PC-9 (cell line): ENCODE data around the gene PTPRT. TPM values are rescaled to one million over a fixed set of nuclear protein-coding genes. Genes with fewer than 3 reads are reported as not detected.

ENCODE experiments used
- BruUV-seq: library from RNA; stranded (reverse); fragments of 400-500 nt; replicated peaks from 2 replicates; lab custom pipeline; 2021; lab: Mats Ljungman, UMichigan
- CTCF ChIA-PET: fragments of 300-600 bp; sonication (Branson Sonifier 250); formaldehyde crosslinking; loops from one replicate; lab custom pipeline; 2022; ENCODE audit warnings: antibody characterized with exemption; lab: Charles Lee
- POLR2A ChIA-PET: fragments of 300-600 bp; sonication (Branson Sonifier 250); formaldehyde crosslinking; loops from one replicate; lab custom pipeline; 2022; ENCODE audit warnings: antibody characterized with exemption; ENCODE audit not compliant: unreplicated experiment; lab: Charles Lee
- DNase-seq, 2 experiments: peaks; one replicate each; pipeline versions ENCODE4 v3.0.0 to v3.0.0-alpha.2; 2015 to 2022; ENCODE audit warnings: mixed read lengths in 1 of 2
- H2AFZ ChIP-seq: fragments of 200-600 bp; sonication (generic); 2 replicates; pipeline ENCODE4 v1.8.1; 2017; ENCODE audit warnings: antibody characterized with exemption
- H3F3A ChIP-seq: fragments of 200-600 bp; sonication (generic); 2 replicates; pipeline ENCODE4 v1.8.1; 2017; ENCODE audit warnings: antibody characterized with exemption, mild to moderate bottlenecking, low read depth; ENCODE audit not compliant: insufficient read depth
- H3K27ac ChIP-seq: fragments of 200-600 bp; sonication (generic); 2 replicates; pipeline ENCODE4 v1.6.1; 2016; ENCODE audit warnings: mixed run types
- H3K27me3 ChIP-seq: fragments of 200-600 bp; sonication (generic); 2 replicates; pipeline ENCODE4 v1.6.1; 2016; ENCODE audit warnings: low read depth, mixed run types; ENCODE audit not compliant: insufficient read depth
- H3K36me3 ChIP-seq: fragments of 200-600 bp; sonication (generic); 2 replicates; pipeline ENCODE4 v1.6.1; 2016; ENCODE audit warnings: low read depth, mixed run types
- H3K4me1 ChIP-seq: fragments of 200-600 bp; sonication (generic); replicated peaks from 2 replicates; pipeline ENCODE4 v1.6.1; 2016; ENCODE audit warnings: mixed run types; ENCODE audit not compliant: insufficient read depth
- H3K4me2 ChIP-seq: fragments of 200-600 bp; sonication (generic); 2 replicates; pipeline ENCODE4 v1.6.1; 2017; ENCODE audit warnings: mixed run types
- H3K4me3 ChIP-seq: fragments of 200-600 bp; sonication (generic); 2 replicates; pipeline ENCODE4 v1.6.1; 2016; ENCODE audit warnings: mixed run types
- H3K79me2 ChIP-seq: fragments of 200-600 bp; sonication (generic); 2 replicates; pipeline ENCODE4 v1.6.1; 2017; ENCODE audit warnings: low read depth, mixed run types
- H3K9me2 ChIP-seq: fragments of 200-600 bp; sonication (generic); 2 replicates; pipeline ENCODE4 v1.8.1; 2017; ENCODE audit warnings: mild to moderate bottlenecking; ENCODE audit not compliant: insufficient read depth
- H3K9me3 ChIP-seq: fragments of 200-600 bp; sonication (generic); 2 replicates; pipeline ENCODE4 v1.8.1; 2016; ENCODE audit warnings: low read depth; ENCODE audit not compliant: insufficient read depth
- H4K20me1 ChIP-seq: fragments of 200-600 bp; sonication (generic); 2 replicates; pipeline ENCODE4 v1.8.1; 2017; ENCODE audit not compliant: insufficient read depth
- CTCF ChIP-seq: fragments of 200-600 bp; sonication (generic); conservative IDR thresholded peaks from 2 replicates; pipeline ENCODE4 v1.6.1; 2017; ENCODE audit warnings: mixed run types, antibody characterized with exemption, mild to moderate bottlenecking, moderate library complexity
- EZH2 ChIP-seq: fragments of 200-600 bp; sonication (generic); IDR thresholded peaks from 2 replicates; pipeline ENCODE4 v1.8.0; 2017; ENCODE audit warnings: antibody characterized with exemption, low read depth
- intact Hi-C: fragments of 100-400 bp; cut with micrococcal nuclease; formaldehyde crosslinking; loops from one replicate; pipeline ENCODE4 v1.10.0; 2022; ENCODE audit not compliant: unreplicated experiment
- total RNA-seq: library from RNA; stranded (reverse); gene quantifications from 2 replicates; pipeline ENCODE4 v1.2.3, GENCODE V29; 2021

Gene PTPRT
- total RNA-seq, 1 experiment from 2014 or later, result not detected

GRCh38 chr20:42735539-42735938 lies 454.2 kb downstream of the PTPRT start:
- POLR2A ChIA-PET, result no interaction called here
- BruUV-seq, result no TSS peak
- H2AFZ ChIP-seq, result no peak overlapping the region
- H3F3A ChIP-seq, result no peaks in the 10 kb centered on the region
- TF ChIP-seq EZH2 (no peak), CTCF (no peak)
- CTCF ChIA-PET, result no interaction called here
- H3K4me3 ChIP-seq, result no peak overlapping the region
- H3K79me2 ChIP-seq, result no peaks in the 10 kb centered on the region
- intact Hi-C loops, result no loop called here
- H4K20me1 ChIP-seq, result no peaks in the 10 kb centered on the region
- H3K4me1 ChIP-seq, result no peaks in the 10 kb centered on the region
- H3K9me2 ChIP-seq, result no peaks in the 10 kb centered on the region
- DNase-seq, result no peak
- H3K4me2 ChIP-seq, result no peak overlapping the region
- H3K9me3 ChIP-seq, result no peaks in the 10 kb centered on the region
- no peaks in the 10 kb centered on the region for H3K36me3 ChIP-seq
- no peak overlapping the region for H3K27ac ChIP-seq
- no peaks in the 10 kb centered on the region; the same call in 1 of the 2 replicates for H3K27me3 ChIP-seq

GRCh38 chr20:42734660-42735368 lies 454.9 kb downstream of the PTPRT start:
- Histone ChIP-seq H3K79me2 (no peaks in the 10 kb centered on the region), H3K4me2 (no peak overlapping the region), H3F3A (no peaks in the 10 kb centered on the region), H3K9me2 (no peaks in the 10 kb centered on the region), H4K20me1 (no peaks in the 10 kb centered on the region), H3K36me3 (no peaks in the 10 kb centered on the region), H3K27ac (no peak overlapping the region), H3K9me3 (no peaks in the 10 kb centered on the region), H3K4me3 (no peak overlapping the region), H3K27me3 (no peaks in the 10 kb centered on the region; the same call in 1 of the 2 replicates), H2AFZ (no peak overlapping the region), H3K4me1 (no peaks in the 10 kb centered on the region)
- ChIA-PET POLR2A (no interaction called here), CTCF (no interaction called here)
- no TSS peak for BruUV-seq
- no peak for DNase-seq
- intact Hi-C loops, result no loop called here
- no peak for TF ChIP-seq CTCF
- TF ChIP-seq EZH2, result no peak

GRCh38 chr20:42721923-42722322 lies 467.8 kb downstream of the PTPRT start:
- Histone ChIP-seq H3K4me2 (no peak overlapping the region), H3K4me1 (no peaks in the 10 kb centered on the region), H3K9me2 (no peaks in the 10 kb centered on the region), H3K9me3 (no peaks in the 10 kb centered on the region), H4K20me1 (no peaks in the 10 kb centered on the region), H3K27me3 (no peaks in the 10 kb centered on the region), H3F3A (no peaks in the 10 kb centered on the region), H3K4me3 (no peak overlapping the region), H3K27ac (no peak overlapping the region), H3K79me2 (no peaks in the 10 kb centered on the region), H3K36me3 (no peaks in the 10 kb centered on the region), H2AFZ (no peak overlapping the region)
- intact Hi-C loops, result no loop called here
- TF ChIP-seq CTCF (no peak), EZH2 (no peak)
- no peak for DNase-seq
- no TSS peak for BruUV-seq
- ChIA-PET POLR2A (no interaction called here), CTCF (no interaction called here)
